Testis (tissue), 3 donors: ENCODE data around the gene RAB42. TPM values are rescaled to one million over a fixed set of nuclear protein-coding genes. Genes with fewer than 3 reads are reported as not detected.

ENCODE experiments used
- DNase-seq: peaks from one replicate; pipeline ENCODE4 v3.0.0-alpha.2; 2019
- H3K27ac ChIP-seq, 2 donors: fragments of 200-600 bp; sonication (generic); one replicate each; pipeline ENCODE4 v1.5.1; 2019
- H3K27me3 ChIP-seq: fragments of 200-600 bp; sonication (generic); one replicate; pipeline ENCODE4 v1.5.1; 2019
- H3K36me3 ChIP-seq: fragments of 200-600 bp; sonication (generic); one replicate; pipeline ENCODE4 v1.5.1; 2017; ENCODE audit warnings: low read depth; ENCODE audit errors: missing control alignments
- H3K4me1 ChIP-seq: fragments of 200-600 bp; sonication (generic); one replicate; pipeline ENCODE4 v1.5.1; 2019
- H3K4me3 ChIP-seq, 2 donors: fragments of 200-600 bp; sonication (generic); one replicate each; pipeline ENCODE4 v1.5.1; 2017 to 2019
- H3K9me3 ChIP-seq: fragments of 200-600 bp; sonication (generic); one replicate; pipeline ENCODE4 v1.5.1; 2017
- POLR2A ChIP-seq: fragments of 450-650 bp; IDR thresholded peaks from one replicate; pipeline ENCODE4 v1.6.1; 2017; ENCODE audit warnings: antibody characterized with exemption, mild to moderate bottlenecking, moderate library complexity
- WGBS, 2 donors: methylation state at CpG; one replicate each; pipeline ENCODE4 v1.1.5; 2018; 5-methylcytosine and 5-hydroxymethylcytosine counted together
- intact Hi-C: fragments of 100-400 bp; cut with DNase I; formaldehyde crosslinking; loops from one replicate; pipeline ENCODE4 v1.15.1; 2023; ENCODE audit warnings: low total_unique reads
- polyA plus RNA-seq: library from polyadenylated mRNA; stranded (reverse); fragments of 350-450 nt; fragmentation: Illumina TruSeq; extraction: RNeasy Lipid Tissue Mini Kit (QIAGEN cat#74804); gene quantifications from one replicate; pipeline ENCODE4 v1.2.3, GENCODE V29; 2014; ENCODE audit warnings: low read depth, low replicate concordance; ENCODE audit not compliant: insufficient read depth
- small RNA-seq, 2 donors: library from RNA; depleted of rRNA; stranded (forward); fragments of <200 nt; gene quantifications; one replicate each; pipeline ENCODE3, GENCODE V24; 2016
- total RNA-seq, 2 donors: library from RNA; depleted of rRNA; stranded (reverse); fragments of >200 nt; gene quantifications; one replicate each; pipeline ENCODE4 v1.2.3, GENCODE V29; 2016
- TF ChIP-seq, protein P1 (sequence below), 3 experiments: fragments of 450-650 bp in 2 of 3; fragments of 200-600 bp in 1 of 3; sonication (generic) in 1 of 3; IDR thresholded peaks; one replicate each; pipeline ENCODE4 v1.5.1; 2016 to 2019; ENCODE audit warnings: antibody characterized with exemption in 3 of 3, mild to moderate bottlenecking in 2 of 3, moderate library complexity in 1 of 3

RAB42 gene
- total and polyA plus RNA-seq, 3 donors from 2014 or later = 1.8 to 5.4 (median 4.6) TPM

DNA sequence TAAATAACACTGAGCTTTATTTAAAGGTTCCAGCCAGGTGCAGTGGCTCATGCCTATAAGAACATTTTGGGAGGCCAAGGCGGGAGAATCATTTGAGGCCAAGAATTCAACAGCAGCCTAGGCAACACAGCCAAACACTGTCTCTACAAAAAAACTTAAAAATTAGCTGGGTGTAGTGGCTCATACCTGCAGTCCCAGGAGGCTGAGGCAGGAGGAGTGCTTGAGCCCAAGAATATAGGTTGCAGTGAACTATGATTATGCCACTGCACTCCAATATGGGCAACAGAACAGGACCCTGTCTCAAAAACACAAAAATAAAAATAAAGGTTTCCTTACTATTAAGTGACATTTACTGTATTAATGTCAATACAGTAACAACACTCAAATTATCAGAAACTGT is 48.7 kb downstream of the RAB42 start:
- Histone ChIP-seq H3K27me3 (no peaks in the 10 kb centered on the region), H3K36me3 (no peaks in the 10 kb centered on the region), H3K27ac (no peak overlapping the region), H3K9me3 (no peaks in the 10 kb centered on the region), H3K4me1 (no peaks in the 10 kb centered on the region), H3K4me3 (no peak overlapping the region)
- WGBS, 2 donors = 93 to 100% methylated on average over 1 of the region's 1 CpG
- intact Hi-C loops = no loop called here
- TF ChIP-seq POLR2A = no peak
- TF ChIP-seq, protein P1, sequence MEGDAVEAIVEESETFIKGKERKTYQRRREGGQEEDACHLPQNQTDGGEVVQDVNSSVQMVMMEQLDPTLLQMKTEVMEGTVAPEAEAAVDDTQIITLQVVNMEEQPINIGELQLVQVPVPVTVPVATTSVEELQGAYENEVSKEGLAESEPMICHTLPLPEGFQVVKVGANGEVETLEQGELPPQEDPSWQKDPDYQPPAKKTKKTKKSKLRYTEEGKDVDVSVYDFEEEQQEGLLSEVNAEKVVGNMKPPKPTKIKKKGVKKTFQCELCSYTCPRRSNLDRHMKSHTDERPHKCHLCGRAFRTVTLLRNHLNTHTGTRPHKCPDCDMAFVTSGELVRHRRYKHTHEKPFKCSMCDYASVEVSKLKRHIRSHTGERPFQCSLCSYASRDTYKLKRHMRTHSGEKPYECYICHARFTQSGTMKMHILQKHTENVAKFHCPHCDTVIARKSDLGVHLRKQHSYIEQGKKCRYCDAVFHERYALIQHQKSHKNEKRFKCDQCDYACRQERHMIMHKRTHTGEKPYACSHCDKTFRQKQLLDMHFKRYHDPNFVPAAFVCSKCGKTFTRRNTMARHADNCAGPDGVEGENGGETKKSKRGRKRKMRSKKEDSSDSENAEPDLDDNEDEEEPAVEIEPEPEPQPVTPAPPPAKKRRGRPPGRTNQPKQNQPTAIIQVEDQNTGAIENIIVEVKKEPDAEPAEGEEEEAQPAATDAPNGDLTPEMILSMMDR (IDR thresholded peaks at IDR 0.05) = no peak
- no peak for DNase-seq

DNA sequence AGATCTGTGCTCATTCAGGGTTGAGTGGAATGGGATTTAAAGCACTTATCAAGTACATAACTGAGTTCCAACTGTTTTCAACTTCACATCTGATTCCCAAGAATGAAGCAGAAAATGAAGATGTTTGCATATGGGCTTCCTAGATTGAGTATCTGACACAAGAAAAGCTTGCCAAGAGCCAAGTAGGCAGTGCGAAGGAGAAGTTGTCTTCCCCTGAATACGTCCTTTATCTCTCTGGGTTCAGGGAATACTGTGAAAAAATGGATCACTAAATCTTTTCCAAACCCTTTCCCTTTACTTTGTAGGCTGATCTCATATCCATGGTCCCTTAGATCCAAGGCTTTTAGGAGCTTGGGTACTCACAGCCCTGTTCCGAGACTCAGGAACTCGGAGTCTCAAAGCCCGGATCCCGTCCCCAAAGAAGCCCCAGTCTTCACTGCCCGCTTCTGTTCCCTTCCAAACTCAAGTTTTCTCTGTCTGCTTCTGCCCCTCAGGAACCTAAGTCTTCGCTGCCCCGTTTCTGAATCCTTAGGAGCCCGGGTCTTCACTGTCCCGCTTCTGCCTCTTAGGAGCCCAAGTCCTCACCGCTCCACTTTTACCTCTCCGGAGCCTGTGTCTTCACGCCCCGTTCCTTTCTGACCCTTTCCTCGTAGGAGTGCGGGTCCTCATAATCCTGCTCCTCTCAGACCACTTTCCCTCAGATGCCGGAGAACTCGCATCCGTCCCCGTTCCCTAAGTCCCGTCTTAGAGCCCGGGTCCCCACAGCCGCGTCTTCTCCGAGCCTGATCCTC is 50.2 kb downstream of the RAB42 start:
- peak overlapping the region; percentile 66 to 86 for H3K4me3 ChIP-seq
- intact Hi-C loops = no loop called here
- no peaks in the 10 kb centered on the region for H3K4me1 ChIP-seq
- no peaks in the 10 kb centered on the region for H3K36me3 ChIP-seq
- H3K27me3 ChIP-seq = no peaks in the 10 kb centered on the region
- peak; percentile 30 for DNase-seq
- WGBS, 2 donors = 0 to 1% methylated on average over 26 of the region's 26 CpGs
- no peak for TF ChIP-seq POLR2A
- TF ChIP-seq, protein P1 (IDR thresholded peaks at IDR 0.05) = no peak
- H3K27ac ChIP-seq = peak overlapping the region; percentile 80 to 88
- no peaks in the 10 kb centered on the region for H3K9me3 ChIP-seq

DNA sequence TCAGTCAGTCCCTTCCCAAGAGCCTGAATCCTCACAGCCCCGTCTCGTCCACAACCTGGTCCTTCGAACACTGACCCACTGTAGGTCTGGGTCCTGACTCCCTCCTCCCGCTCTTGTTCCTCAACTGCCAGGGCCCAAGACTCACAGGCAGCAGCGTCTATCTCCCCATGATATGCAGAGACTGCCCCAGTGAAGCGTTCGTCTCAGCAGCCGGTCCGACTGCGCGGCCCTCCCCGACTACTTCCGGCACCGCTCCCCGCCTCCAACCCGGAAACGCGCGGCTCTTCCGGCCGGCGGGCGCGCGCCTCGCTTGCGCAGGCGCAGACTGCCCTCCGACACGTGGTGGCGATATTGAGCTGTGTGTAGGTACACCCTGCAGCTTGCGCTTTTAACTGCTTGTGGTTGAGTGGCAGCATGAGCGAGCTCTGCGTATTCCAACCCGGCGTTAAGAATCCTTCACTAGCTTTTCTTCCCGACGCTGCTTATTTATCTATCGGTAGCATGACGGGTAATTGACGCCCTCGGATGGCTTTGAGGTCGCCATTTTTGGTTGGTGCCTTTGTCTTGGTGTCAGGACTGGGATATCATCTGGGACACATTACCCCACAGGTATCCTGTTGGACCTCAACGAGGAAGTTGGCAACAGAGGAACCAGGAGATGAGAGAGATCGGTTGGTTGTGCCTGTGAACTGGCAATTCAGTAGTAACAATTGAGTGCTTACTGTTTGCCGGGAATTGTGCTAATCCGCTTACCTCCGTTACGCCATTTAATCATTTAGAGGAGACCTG is 51.0 kb downstream of the RAB42 start, which contains the start of gene TAF12:
TAF12 (minus strand) TSS at position 221 of the 789 bp plus-strand sequence. CDS start 20,986 bp downstream, outside the sequence.
- H3K9me3 ChIP-seq = no peaks in the 10 kb centered on the region
- H3K27me3 ChIP-seq = no peaks in the 10 kb centered on the region
- intact Hi-C loops = no loop called here
- TF ChIP-seq POLR2A = peak; percentile 92
- TF ChIP-seq, protein P1 (IDR thresholded peaks at IDR 0.05) = peak; percentile 36 to 56 (median 53)
- peak within 1 kb of the TSS; percentile 80 to 88 for H3K27ac ChIP-seq
- DNase-seq = peak; percentile 94
- no peaks in the 10 kb centered on the region for H3K36me3 ChIP-seq
- WGBS, 2 donors = 1% methylated on average over 41 to 49 of the region's 49 CpGs
- H3K4me3 ChIP-seq = peak within 1 kb of the TSS; percentile 66 to 86
- H3K4me1 ChIP-seq = no peaks in the 10 kb centered on the region

DNA sequence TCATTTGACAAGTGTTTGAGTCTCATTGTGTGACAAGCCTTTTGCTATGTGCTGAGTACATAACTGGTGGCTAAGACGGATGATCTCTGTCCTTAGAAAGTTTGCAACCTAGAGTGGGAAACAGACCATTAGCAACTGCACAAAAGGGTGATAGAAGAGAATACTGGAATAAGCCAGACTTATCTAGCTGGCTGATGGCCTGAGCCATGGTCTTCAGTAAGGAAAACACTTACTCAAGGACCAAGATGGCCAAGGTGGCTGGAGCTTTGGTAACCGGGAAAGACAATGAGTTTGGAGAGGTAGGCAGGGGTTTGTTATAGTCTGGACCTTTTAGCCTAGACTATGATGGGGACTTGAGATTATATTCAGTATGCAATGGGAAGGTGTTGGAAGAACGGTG is 52.4 kb downstream of the RAB42 start:
- intact Hi-C loops = no loop called here
- WGBS, 2 donors = 56 to 84% methylated on average over 3 of the region's 3 CpGs

More for the DNA sequence above, 52.4 kb downstream of the RAB42 start:
- Histone ChIP-seq H3K27ac (peak overlapping the region in 1 of 2 donors; percentile 88), H3K27me3 (no peaks in the 10 kb centered on the region), H3K4me1 (no peaks in the 10 kb centered on the region), H3K9me3 (no peaks in the 10 kb centered on the region), H3K4me3 (no peak overlapping the region), H3K36me3 (no peaks in the 10 kb centered on the region)
- no peak for DNase-seq
- no peak for TF ChIP-seq POLR2A
- TF ChIP-seq, protein P1 (IDR thresholded peaks at IDR 0.05) = no peak

Small RNA genes within 50 kb of the gene (small RNA-seq; reads per million reads assigned to genes)
- gene SNORA16A (0 reads per million in 2 donors), gene SNORA44 (0 reads per million in 2 donors), gene SNORA61 (0 reads per million in 2 donors), gene SNORD99 (37,069 to 54,689 reads per million in 2 donors)

Other genes with a start within 250 kb of the RAB42 start
- 10 to 100 TPM; 40.9 to 51.8 TPM for gene PHACTR4, start 222.5 kb upstream of the RAB42 start, total RNA-seq
- 33.1 TPM for gene PHACTR4, start 222.5 kb upstream of the RAB42 start, polyA plus RNA-seq
- gene RCC1, start 86.2 kb upstream of the RAB42 start, total RNA-seq = 10 to 100 TPM; 25.9 to 43.2 TPM
- 96.9 TPM for gene RCC1, start 86.2 kb upstream of the RAB42 start, polyA plus RNA-seq
- 10 to 100 TPM; 15.5 to 22.5 TPM for gene TRNAU1AP, start 39.2 kb upstream of the RAB42 start, total RNA-seq
- 19.8 TPM for gene TRNAU1AP, start 39.2 kb upstream of the RAB42 start, polyA plus RNA-seq
- gene TAF12, start 50.8 kb downstream of the RAB42 start, total RNA-seq = 10 to 100 TPM; 25.7 to 37.3 TPM
- gene TAF12, start 50.8 kb downstream of the RAB42 start, polyA plus RNA-seq = 41.1 TPM
- not detected for gene RNU11, start 56.3 kb downstream of the RAB42 start, total RNA-seq
- gene RNU11, start 56.3 kb downstream of the RAB42 start, polyA plus RNA-seq = not detected
- gene GMEB1, start 76.5 kb downstream of the RAB42 start, total RNA-seq = 10 to 100 TPM; 16.6 to 17.2 TPM
- 12.6 TPM for gene GMEB1, start 76.5 kb downstream of the RAB42 start, polyA plus RNA-seq
- gene YTHDF2, start 144.7 kb downstream of the RAB42 start, total RNA-seq = 10 to 100 TPM; 69.6 to 89.4 TPM
- gene YTHDF2, start 144.7 kb downstream of the RAB42 start, polyA plus RNA-seq = 63.3 TPM
- gene OPRD1, start 219.9 kb downstream of the RAB42 start, total RNA-seq = under 1 TPM; 0.63 to 0.74 TPM
- gene OPRD1, start 219.9 kb downstream of the RAB42 start, polyA plus RNA-seq = 0.18 TPM